DMS53 (cell line): ENCODE measurements around the gene PIGK.

Experiments used
- DNase-seq: peaks from one replicate; lab custom pipeline; 2025; lab: John Stamatoyannopoulos, UW

Gene PIGK

GRCh38 chr1:77039111-77039510 is 180.1 kb downstream of the PIGK start:
- DNase-seq, result no peak
